Mucosa of descending colon (tissue), 3 donors: Measurements from ENCODE around the gene MAML3. TPM values are rescaled to one million over a fixed set of nuclear protein-coding genes. Genes with fewer than 3 reads are reported as not detected.

Experiments
- ATAC-seq: fragments of 200-7000 bp; cut with Tn5 transposase; one replicate; pipeline ENCODE4 v1.9.1; 2020; ENCODE audit warnings: mild to moderate bottlenecking, moderate library complexity
- DNase-seq, 3 donors: peaks; one replicate each; pipeline ENCODE4 v3.0.0-alpha.2; 2020
- H3K36me3 ChIP-seq: fragments of 200-600 bp; one replicate; pipeline ENCODE4 v1.8.0; 2021; ENCODE audit warnings: low read depth, mild to moderate bottlenecking
- H3K4me1 ChIP-seq: fragments of 200-600 bp; one replicate; pipeline ENCODE4 v1.8.0; 2021; ENCODE audit warnings: low read depth, mild to moderate bottlenecking
- H3K4me3 ChIP-seq: fragments of 200-600 bp; one replicate; pipeline ENCODE4 v1.8.0; 2021; ENCODE audit warnings: mild to moderate bottlenecking
- H3K9me3 ChIP-seq: fragments of 200-600 bp; one replicate; pipeline ENCODE4 v1.8.0; 2021; ENCODE audit warnings: mild to moderate bottlenecking
- CTCF ChIP-seq: fragments of 200-600 bp; IDR thresholded peaks from one replicate; pipeline ENCODE4 v1.8.0; 2022; ENCODE audit warnings: antibody characterized with exemption, mild to moderate bottlenecking
- intact Hi-C, 2 donors: fragments of 100-400 bp; cut with DNase I in 1 of 2; cut with micrococcal nuclease in 1 of 2; formaldehyde crosslinking; loops; one replicate each; pipeline versions ENCODE4 v1.11.0 to v1.11.1; 2022; cut with DNase I, micrococcal nuclease
- total RNA-seq, 3 donors: library from RNA; stranded (reverse); fragmentation: NEBNext Ultra II Directional in 2 of 3; extraction: Animal tissue kit (Norgen Biotek cat#: 25700) in 2 of 3; gene quantifications; one replicate each; pipeline versions ENCODE4 v1.2.1 to v1.2.4, GENCODE V29; 2021 to 2023
- donor health status: DM: no; HTN: no; CAD: no; lungs with moderate emphysema.
- donor health status: DM: no; HTN: no; CAD: no.
- donor health status: DM: no; HTN: yes; CAD: no.

Gene MAML3
- total RNA-seq, 3 donors from 2014 or later = 10.4 to 23.5 (median 14.8) TPM

GRCh38 chr4:139840773-139841172, 313.2 kb downstream of the MAML3 start:
- Histone ChIP-seq H3K9me3 (no peaks in the 10 kb centered on the region), H3K4me1 (peaks cover 7% of the 10 kb centered on the region), H3K36me3 (no peaks in the 10 kb centered on the region), H3K4me3 (no peak overlapping the region)
- intact Hi-C loops = no loop called here
- DNase-seq (no peak), ATAC-seq (no peak)
- TF ChIP-seq CTCF = no peak

GRCh38 chr4:139839403-139840031, 314.5 kb downstream of the MAML3 start:
- intact Hi-C loops = no loop called here
- TF ChIP-seq CTCF = no peak
- Histone ChIP-seq H3K4me3 (no peak overlapping the region), H3K36me3 (no peaks in the 10 kb centered on the region), H3K9me3 (no peaks in the 10 kb centered on the region), H3K4me1 (peaks cover 7% of the 10 kb centered on the region)
- ATAC-seq (no peak), DNase-seq (no peak)

- Histone ChIP-seq H3K4me1 (peaks cover 7% of the 10 kb centered on the region), H3K36me3 (no peaks in the 10 kb centered on the region), H3K4me3 (no peak overlapping the region), H3K9me3 (no peaks in the 10 kb centered on the region)
- no peak for ATAC-seq
- TF ChIP-seq CTCF = no peak
- intact Hi-C loops = no loop called here
- no peak for DNase-seq
Observed at GRCh38 chr4:139838811-139839210, 315.2 kb downstream of the MAML3 start.

- no peak for TF ChIP-seq CTCF
- no peak for DNase-seq
- ATAC-seq = no peak
- no peaks in the 10 kb centered on the region for H3K36me3 ChIP-seq
- no peaks in the 10 kb centered on the region for H3K4me1 ChIP-seq
- H3K9me3 ChIP-seq = no peaks in the 10 kb centered on the region
- intact Hi-C loops = no loop called here
- no peak overlapping the region for H3K4me3 ChIP-seq
Observed at GRCh38 chr4:139834981-139835391, 319.0 kb downstream of the MAML3 start.

GRCh38 chr4:139834226-139834662, 319.7 kb downstream of the MAML3 start:
- Histone ChIP-seq H3K4me1 (no peaks in the 10 kb centered on the region), H3K9me3 (no peaks in the 10 kb centered on the region), H3K4me3 (no peak overlapping the region), H3K36me3 (no peaks in the 10 kb centered on the region)
- DNase-seq = no peak
- TF ChIP-seq CTCF = no peak
- intact Hi-C loops = no loop called here
- ATAC-seq = peak; percentile 45
